ENCODE data around the gene CRADD. TPM values are rescaled to one million over a fixed set of nuclear protein-coding genes. Genes with fewer than 3 reads are reported as not detected.
"Not testable (repeated sequence)": the region's sequence is repeated elsewhere in the genome, so short reads cannot be mapped to it uniquely, and the experiment has no call there.

The CRADD gene
- total RNA-seq, 1 donor from 2014 or later: 14.7 TPM

DNA sequence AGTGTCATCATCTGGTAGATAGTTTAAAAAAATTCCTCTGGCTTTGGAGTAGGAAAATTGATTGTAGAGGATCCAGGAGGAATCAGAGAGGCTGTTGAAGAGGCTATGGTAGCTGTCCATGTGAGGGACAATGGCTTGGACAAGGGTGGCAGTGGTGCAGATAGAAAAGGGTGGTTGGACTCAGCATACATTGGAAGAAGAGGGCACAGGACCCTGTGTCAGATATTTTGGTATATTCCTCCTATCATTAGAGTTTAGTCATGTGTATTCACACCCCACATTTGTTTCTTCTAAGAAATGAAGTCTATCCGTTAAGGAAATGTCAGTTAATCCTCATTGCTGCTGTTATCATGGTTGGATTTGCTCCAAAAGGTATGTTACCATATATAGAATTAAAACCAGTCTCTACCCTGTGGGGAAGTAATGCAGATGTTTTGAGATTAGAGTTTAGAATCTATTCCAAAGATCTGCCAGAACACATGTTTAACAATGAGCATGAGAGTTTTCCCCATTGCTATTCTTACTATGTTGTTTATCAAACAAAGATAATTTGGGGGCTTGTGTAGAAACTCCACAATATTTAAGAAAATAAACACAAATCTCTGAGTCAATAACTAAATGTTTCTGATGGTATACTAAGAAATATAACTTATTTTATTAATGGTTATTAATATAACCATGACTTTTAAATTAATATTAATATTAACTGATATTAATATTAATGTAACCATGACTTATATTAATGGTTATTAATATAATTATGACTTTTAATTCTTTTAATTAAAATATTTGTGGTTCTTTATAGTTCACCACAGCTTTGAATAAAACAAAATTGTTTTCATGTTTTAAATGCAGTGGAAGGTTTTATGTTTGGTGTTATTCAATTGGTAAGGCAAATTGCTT, 80.9 kb downstream of the CRADD start:
- no peak for DNase-seq (ENCODE audit: low read depth, low spot score)

DNA sequence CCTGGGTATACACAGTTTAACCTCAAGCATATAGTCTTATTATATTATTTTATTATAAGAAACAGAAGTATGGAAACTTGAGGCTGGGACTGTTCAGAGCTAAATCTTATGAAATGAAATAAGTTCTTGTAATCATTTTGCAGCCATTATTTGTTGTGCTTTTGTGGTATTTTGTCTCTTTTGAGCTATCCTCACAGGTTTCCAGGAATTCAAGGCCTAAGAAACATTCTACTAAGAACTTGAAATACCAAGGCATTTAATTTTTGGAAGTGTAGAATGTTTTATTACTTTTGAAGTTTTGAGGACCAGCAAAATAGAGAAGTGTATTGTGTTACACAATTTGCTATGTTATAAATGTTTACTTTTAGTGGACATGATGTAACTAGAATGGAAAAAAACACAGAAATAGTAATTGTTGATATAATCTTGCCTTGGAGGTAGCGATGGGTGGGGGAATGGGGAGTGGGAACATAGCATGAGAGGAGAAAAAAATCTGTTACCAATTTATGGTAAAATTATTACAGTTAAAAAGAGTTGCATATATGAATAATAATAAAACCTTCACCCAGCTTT, 81.7 kb downstream of the CRADD start:
- DNase-seq (ENCODE audit: low read depth, low spot score): no peak

GRCh38 chr12:93759512-93760081, 82.4 kb downstream of the CRADD start:
- DNase-seq (ENCODE audit: low read depth, low spot score): no peak

- DNase-seq (ENCODE audit: low read depth, low spot score): no peak
Measured at GRCh38 chr12:93760275-93760875, 83.2 kb downstream of the CRADD start.

DNA sequence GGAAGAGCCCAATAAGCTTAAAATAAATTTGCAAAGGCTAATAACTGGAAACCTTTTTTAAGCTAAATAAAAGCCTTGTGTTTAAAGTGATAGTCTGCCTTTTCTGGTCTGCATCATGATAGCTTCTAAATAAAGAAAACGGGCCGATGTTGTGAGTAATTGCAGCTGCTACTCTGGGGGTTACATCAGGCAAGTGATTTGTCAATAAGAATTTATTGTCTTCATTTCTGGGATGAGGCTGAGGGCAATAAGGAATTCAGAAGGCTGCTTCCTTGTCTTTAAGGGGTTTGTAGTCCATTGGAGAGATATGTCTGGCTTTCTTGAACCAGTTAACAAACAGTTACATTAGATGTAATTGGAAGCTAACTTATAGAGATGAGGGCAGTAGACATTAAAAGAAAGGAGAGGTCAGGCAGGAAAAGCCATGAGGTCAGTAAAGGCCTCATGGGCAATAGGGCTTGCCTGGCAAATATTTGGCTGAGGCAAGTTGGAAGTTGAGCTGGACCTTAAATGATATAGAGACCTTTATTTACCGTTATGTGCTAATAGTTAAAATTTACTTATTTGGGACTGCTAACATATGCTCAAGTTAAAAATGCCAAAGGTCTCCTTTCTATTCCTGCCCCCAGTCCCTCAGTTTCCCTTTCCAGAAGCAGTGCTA, 85.0 kb downstream of the CRADD start:
- no peak for DNase-seq (ENCODE audit: low read depth, low spot score)

DNA sequence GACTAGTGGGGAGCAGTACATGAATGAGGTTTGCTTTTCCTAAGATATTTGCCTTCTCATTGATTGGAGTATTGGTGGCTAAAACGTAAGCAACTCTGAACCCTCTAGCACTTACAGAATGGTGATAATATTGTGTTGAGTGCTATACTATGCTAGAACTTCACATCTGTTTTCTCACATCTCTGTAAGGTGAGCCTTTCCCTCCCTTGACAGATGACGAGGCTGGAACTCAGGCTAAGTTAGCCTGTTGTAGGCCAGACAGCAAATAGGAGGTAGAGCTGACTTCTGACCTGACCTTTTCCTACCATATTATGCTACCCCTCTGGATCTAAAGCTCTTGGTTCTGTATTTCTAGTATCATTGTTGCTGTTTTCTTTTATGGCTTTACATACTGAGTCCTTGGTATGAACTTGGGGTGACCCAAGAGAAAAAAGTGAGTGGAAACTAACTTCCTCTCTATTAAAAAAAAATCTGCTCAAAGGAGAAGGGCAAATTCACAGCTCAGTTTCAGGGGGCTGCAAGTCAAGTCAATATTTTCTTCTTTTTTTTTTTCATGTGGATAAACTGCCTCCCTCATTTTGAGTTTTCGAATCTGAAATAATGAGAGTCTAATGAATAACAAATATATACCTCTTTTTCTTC, 85.9 kb downstream of the CRADD start:
- no peak for DNase-seq (ENCODE audit: low read depth, low spot score)

DNA sequence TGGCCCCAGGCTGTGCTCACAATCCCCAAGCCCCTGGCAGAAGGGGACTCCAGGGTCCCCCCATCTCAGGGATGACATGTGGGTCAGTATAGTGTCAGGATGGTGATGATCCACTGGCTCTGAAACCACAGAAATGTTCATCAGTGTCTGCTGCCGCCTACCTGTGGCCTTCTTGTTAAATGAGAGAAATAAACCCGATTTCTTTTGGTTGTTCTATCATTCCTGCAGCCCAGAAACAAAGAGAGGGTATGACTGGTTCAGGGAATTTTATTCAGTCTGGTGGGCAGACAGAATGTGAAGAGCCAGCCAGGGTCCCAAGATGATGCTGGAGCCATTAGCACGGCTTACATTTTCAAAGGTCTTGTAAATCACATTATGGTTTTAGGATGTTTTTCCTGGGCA, 86.6 kb downstream of the CRADD start:
- no peak for DNase-seq (ENCODE audit: low read depth, low spot score)

DNA sequence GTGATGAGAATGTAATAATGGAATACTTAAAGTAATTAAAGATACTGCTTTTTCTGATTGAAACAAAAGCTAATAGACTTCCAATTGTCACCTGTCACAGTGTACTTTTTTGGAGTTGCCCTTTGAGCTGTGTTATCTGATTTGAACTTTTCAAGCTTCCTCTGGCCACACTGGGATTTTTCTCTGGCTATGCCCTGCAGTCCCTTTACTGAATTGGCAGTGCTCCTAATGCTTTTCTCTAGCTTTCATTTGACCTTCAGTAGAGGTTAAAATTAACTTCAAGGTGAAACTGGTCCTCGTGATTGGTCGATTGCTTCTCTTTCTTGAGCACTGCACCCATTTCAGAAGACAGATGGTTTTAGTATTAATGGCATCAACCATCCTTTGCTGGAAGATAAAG, 89.2 kb downstream of the CRADD start:
- DNase-seq (ENCODE audit: low read depth, low spot score): no peak

- DNase-seq (ENCODE audit: low read depth, low spot score): no peak
Measured at GRCh38 chr12:93766796-93767523, 89.8 kb downstream of the CRADD start.

DNA sequence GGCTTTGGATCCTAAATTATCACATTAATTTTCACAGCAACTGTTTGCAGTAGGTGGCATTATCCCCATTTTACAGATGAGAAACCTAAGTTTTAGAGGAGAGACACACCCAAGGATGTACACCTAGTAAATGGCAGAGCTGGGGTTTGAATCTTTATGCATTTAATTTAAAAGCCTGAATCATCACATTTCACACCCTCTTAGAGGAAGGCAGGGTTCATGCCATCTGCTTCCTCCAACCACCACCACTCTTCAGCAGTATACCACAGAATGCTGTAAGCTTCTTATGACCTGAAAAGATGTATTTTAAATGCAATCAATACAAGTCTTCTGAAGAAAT, 90.3 kb downstream of the CRADD start:
- DNase-seq (ENCODE audit: low read depth, low spot score): no peak

GRCh38 chr12:93772003-93772700, 95.0 kb downstream of the CRADD start:
- no peak for DNase-seq (ENCODE audit: low read depth, low spot score)

GRCh38 chr12:93773122-93773871, 96.1 kb downstream of the CRADD start:
- no peak for DNase-seq (ENCODE audit: low read depth, low spot score)

DNA sequence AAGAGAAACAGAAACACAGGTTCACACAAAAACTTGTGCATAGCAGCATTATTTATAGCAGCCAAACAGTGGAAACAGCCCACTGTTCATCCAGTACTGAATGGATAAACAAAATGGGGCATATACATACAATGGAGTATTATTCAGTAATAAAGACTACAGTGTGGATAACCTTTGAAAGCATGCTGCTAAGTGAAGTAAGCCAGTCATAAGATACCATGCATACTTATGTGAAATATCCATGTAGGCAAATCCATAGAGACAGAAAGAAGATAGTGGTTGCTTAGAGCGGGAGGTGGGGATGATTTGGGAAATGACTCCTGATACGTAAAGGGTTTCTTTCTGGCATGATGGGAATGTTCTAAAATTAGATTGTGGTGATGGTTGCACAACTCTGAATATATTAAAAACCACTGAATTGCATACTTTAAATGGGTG, 99.4 kb downstream of the CRADD start:
- no peak for DNase-seq (ENCODE audit: low read depth, low spot score)

DNA sequence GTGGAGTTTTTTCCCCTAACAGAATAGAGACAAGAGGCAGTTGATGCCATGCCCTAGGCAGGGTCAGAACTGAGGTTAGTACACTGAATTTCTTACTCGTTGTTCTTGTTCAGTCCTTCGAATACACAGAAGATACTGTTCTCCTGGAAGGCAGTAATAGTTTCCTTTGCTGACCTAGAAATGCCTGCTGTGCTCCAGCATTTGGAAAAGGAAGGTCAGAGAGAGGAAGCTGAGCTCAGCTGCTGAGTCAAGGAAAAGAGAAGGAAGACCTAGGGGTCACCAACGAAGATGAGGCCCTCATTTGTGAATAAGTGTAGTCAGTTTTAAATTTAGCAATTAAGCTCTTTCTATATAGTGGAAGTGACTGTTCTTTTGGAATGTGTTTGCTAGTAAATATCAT, 100.1 kb downstream of the CRADD start:
- DNase-seq (ENCODE audit: low read depth, low spot score): peak; percentile 64

DNA sequence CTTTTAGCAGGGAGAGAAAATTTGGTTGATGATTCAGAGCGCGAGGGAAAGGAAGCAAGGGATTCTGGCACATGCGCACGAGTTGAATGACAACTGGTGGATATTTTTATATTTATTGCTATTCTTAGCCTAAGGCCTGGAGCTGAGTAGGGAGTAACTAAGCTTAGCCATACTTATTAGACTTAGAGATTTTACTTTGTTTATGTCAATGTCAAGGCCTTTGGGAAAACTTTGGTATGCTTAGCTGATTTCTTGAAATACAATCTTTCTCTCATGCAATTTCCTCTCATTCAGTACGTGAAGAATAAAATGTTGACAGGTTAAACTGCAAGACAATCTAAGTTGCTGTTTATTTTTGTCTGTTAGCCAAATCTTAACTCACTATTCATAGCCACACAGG, 101.1 kb downstream of the CRADD start:
- no peak for DNase-seq (ENCODE audit: low read depth, low spot score)

- DNase-seq (ENCODE audit: low read depth, low spot score): no peak
Measured at GRCh38 chr12:93778766-93779165, 101.6 kb downstream of the CRADD start.

- DNase-seq (ENCODE audit: low read depth, low spot score): no peak
Measured at GRCh38 chr12:93780101-93780641, 103.0 kb downstream of the CRADD start.

GRCh38 chr12:93780886-93781285, 103.7 kb downstream of the CRADD start:
- not testable (repeated sequence) for DNase-seq (ENCODE audit: low read depth, low spot score)

DNA sequence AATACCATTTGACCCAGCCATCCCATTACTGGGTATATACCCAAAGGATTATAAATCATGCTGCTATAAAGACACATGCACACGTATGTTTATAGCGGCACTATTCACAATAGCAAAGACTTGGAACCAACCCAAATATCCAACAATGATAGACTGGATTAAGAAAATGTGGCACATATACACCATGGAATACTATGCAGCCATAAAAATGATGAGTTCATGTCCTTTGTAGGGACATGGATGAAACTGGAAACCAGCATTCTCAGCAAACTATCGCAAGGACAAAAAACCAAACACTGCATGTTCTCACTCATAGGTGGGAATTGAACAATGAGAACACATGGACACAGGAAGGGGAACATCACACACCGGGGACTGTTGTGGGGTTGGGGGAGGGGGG, 104.8 kb downstream of the CRADD start:
- DNase-seq (ENCODE audit: low read depth, low spot score): not testable (repeated sequence)
